Heart left ventricle (tissue), 16 donors: Measurements from ENCODE around the gene LRMDA. TPM values are rescaled to one million over a fixed set of nuclear protein-coding genes. Genes with fewer than 3 reads are reported as not detected.

Source experiments
- ATAC-seq, 4 donors: fragments of 200-7000 bp; cut with Tn5 transposase; one replicate each; pipeline ENCODE4 v1.9.1; 2020 to 2022; ENCODE audit warnings: moderate library complexity in 4 of 4, mild to moderate bottlenecking in 3 of 4, moderate number of reproducible peaks in 1 of 4
- DNase-seq, 5 donors: peaks; one replicate each; pipeline ENCODE4 v3.0.0-alpha.2; 2020
- H3K27ac ChIP-seq, 12 donors: fragments of 200-600 bp; sonication (generic) in 4 of 12; one replicate each; pipeline versions ENCODE4 v1.5.0 to v1.8.0; 2016 to 2022; ENCODE audit warnings: mild to moderate bottlenecking in 2 of 12
- H3K27me3 ChIP-seq, 9 donors: fragments of 200-600 bp; sonication (generic) in 2 of 9; one replicate each; pipeline versions ENCODE4 v1.5.1 to v1.8.0; 2016 to 2022; ENCODE audit warnings: mild to moderate bottlenecking in 3 of 9
- H3K36me3 ChIP-seq, 9 donors: fragments of 200-600 bp; sonication (generic) in 2 of 9; one replicate each; pipeline versions ENCODE4 v1.5.0 to v1.8.0; 2018 to 2022; ENCODE audit warnings: mild to moderate bottlenecking in 2 of 9
- H3K4me1 ChIP-seq, 12 donors: fragments of 200-600 bp; sonication (generic) in 4 of 12; one replicate each; pipeline versions ENCODE4 v1.5.0 to v1.8.0; 2016 to 2022; ENCODE audit warnings: mild to moderate bottlenecking in 3 of 12
- H3K4me3 ChIP-seq, 12 donors: fragments of 200-600 bp; sonication (generic) in 4 of 12; one replicate each; pipeline versions ENCODE4 v1.5.0 to v1.8.0; 2017 to 2022; ENCODE audit warnings: mild to moderate bottlenecking in 9 of 12, moderate library complexity in 4 of 12
- H3K9me3 ChIP-seq, 12 donors: fragments of 200-600 bp; sonication (generic) in 4 of 12; one replicate each; pipeline versions ENCODE4 v1.5.0 to v1.8.0; 2016 to 2022; ENCODE audit warnings: mild to moderate bottlenecking in 1 of 12
- POLR2A ChIP-seq, 2 donors: fragments of 450-650 bp; IDR thresholded peaks; one replicate each; pipeline ENCODE4 v1.6.1; 2017; ENCODE audit warnings: antibody characterized with exemption in 2 of 2, mild to moderate bottlenecking in 2 of 2, moderate library complexity in 2 of 2
- WGBS, 4 donors: extraction: QIAGEN DNeasy Blood & Tissue Kit in 2 of 4; methylation state at CpG; one replicate each; pipeline versions ENCODE4 v1.1.5 to v1.1.7; 2013 to 2018; 5-methylcytosine and 5-hydroxymethylcytosine counted together
- intact Hi-C, 10 donors: fragments of 100-400 bp; cut with DNase I; formaldehyde crosslinking; loops; one replicate each; pipeline versions ENCODE4 v1.11.1 to v1.14.2; 2022
- polyA plus RNA-seq, 2 donors: library from polyadenylated mRNA; stranded (reverse); fragments of 200-250 nt; gene quantifications; one replicate each; pipeline ENCODE4 v1.2.3, GENCODE V29; 2013
- total RNA-seq, 9 donors: library from RNA; depleted of rRNA in 2 of 9; stranded (reverse); fragments of >200 nt in 2 of 9; fragmentation: NEBNext Ultra II Directional in 3 of 9; extraction: Animal tissue kit (Norgen Biotek cat#: 25700) in 3 of 9; gene quantifications; one replicate each; pipeline versions ENCODE4 v1.1.0 to v1.2.4, GENCODE V29; 2016 to 2023
- TF ChIP-seq, protein P1 (sequence below), 12 donors: fragments of 200-600 bp; sonication (generic) in 4 of 12; IDR thresholded peaks; one replicate each; pipeline versions ENCODE4 v1.5.0 to v1.8.0; 2018 to 2022; ENCODE audit warnings: antibody characterized with exemption in 12 of 12, mild to moderate bottlenecking in 5 of 12
- donor health status: ischemic (EF 13 %, LVEDD 7.1; RV severe dilation, severe dysfunction).
- donor health status: healthy with polysubstance abuse.
- donor health status: DM: no; HTN: yes; CAD: no.
- donor health status: DM: no; HTN: no; CAD: no.
- donor health status: ischemic (EF 25% LVEDD 6.9; RV normal size, moderate dysfunction).
- donor health status: ischemic (EF 25% LVEDD 5.7; RV mildly dilated, moderate dysfunction).
- donor health status: healthy.
- donor health status: DM: yes; HTN: yes; CAD: no.
- donor health status: ischemic (EF 35%, LVEDD 5.7; RV mildly dilated, moderate dysfunction).
- donor health status: nonischemic (EF 11% LVEDD 7.7; RV severe dilation, severe dysfunction).
- donor health status: DM: yes; HTN: yes; CAD: no.
- donor health status: PGD.
- donor health status: ischemic (EF 29% LVEDD 5.4; RV normal size, mild dysfunction).
- donor health status: nonischemic (EF 23%, LVEDD 6.1; RV moderate dilation, normal function).

The LRMDA gene
- total and polyA plus RNA-seq, 11 donors = 2.4 to 34.4 (median 14.9) TPM

DNA sequence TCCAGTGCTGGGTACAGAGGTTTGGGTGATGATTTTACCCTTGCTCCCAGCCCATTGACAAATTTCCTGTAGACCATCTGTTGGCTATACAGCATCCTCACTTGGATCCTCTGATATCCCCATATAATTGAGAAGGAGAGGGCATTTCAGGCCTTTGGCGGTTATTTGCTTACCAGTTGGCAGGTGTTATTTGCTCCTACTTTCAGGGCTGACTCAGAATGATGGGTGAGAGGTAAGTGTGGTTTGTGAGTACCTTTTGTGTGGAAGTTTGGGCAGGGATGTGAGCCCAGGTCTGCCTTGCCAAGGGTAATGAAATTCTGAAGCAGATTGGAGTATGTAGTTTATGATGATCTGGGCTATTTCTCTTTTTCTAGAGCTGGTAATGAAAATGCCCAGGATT, 93.6 kb downstream of the LRMDA start:
- Histone ChIP-seq H3K27me3 (no peaks in the 10 kb centered on the region), H3K27ac (no peak overlapping the region), H3K9me3 (no peaks in the 10 kb centered on the region), H3K36me3 (no peaks in the 10 kb centered on the region), H3K4me3 (no peak overlapping the region), H3K4me1 (peaks cover 0 to 9% (median 0%) of the 10 kb centered on the region in 12 donors)
- WGBS, 4 donors = 93 to 100% (median 97%) methylated on average over 1 of the region's 1 CpG
- TF ChIP-seq, protein P1, sequence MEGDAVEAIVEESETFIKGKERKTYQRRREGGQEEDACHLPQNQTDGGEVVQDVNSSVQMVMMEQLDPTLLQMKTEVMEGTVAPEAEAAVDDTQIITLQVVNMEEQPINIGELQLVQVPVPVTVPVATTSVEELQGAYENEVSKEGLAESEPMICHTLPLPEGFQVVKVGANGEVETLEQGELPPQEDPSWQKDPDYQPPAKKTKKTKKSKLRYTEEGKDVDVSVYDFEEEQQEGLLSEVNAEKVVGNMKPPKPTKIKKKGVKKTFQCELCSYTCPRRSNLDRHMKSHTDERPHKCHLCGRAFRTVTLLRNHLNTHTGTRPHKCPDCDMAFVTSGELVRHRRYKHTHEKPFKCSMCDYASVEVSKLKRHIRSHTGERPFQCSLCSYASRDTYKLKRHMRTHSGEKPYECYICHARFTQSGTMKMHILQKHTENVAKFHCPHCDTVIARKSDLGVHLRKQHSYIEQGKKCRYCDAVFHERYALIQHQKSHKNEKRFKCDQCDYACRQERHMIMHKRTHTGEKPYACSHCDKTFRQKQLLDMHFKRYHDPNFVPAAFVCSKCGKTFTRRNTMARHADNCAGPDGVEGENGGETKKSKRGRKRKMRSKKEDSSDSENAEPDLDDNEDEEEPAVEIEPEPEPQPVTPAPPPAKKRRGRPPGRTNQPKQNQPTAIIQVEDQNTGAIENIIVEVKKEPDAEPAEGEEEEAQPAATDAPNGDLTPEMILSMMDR (IDR thresholded peaks at IDR 0.05) = no peak
- no peak for TF ChIP-seq POLR2A (IDR thresholded peaks at IDR 0.05)
- ATAC-seq (no peak), DNase-seq (no peak)
- intact Hi-C loops = no loop called here

DNA sequence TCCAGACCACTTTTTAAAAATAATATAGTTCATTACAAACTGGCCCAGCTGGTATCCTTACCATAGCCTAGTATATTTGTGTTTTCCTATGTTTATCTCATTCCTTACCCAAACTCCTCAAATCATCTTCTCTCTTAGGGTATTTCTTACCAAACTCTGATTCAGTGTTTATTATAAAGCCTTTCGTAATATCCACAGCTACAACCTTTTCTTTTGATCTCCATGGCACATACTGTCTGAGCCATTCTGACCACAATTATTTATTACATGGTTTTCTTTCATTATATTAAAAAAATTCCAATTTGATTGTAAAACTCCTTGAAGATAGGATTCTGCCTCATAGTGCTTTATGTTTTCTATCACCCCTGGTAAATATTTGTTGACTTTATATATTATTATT, 94.2 kb downstream of the LRMDA start:
- ATAC-seq (no peak), DNase-seq (no peak)
- WGBS, 4 donors = 97 to 100% (median 98%) methylated on average over 1 of the region's 1 CpG
- H3K27ac ChIP-seq = no peak overlapping the region
- H3K4me1 ChIP-seq = peaks cover 0 to 9% (median 0%) of the 10 kb centered on the region in 12 donors
- TF ChIP-seq, protein P1 (IDR thresholded peaks at IDR 0.05) = no peak
- no peak for TF ChIP-seq POLR2A (IDR thresholded peaks at IDR 0.05)
- no peaks in the 10 kb centered on the region for H3K27me3 ChIP-seq
- intact Hi-C loops = no loop called here
- no peaks in the 10 kb centered on the region for H3K9me3 ChIP-seq
- H3K36me3 ChIP-seq = no peaks in the 10 kb centered on the region
- H3K4me3 ChIP-seq = no peak overlapping the region

DNA sequence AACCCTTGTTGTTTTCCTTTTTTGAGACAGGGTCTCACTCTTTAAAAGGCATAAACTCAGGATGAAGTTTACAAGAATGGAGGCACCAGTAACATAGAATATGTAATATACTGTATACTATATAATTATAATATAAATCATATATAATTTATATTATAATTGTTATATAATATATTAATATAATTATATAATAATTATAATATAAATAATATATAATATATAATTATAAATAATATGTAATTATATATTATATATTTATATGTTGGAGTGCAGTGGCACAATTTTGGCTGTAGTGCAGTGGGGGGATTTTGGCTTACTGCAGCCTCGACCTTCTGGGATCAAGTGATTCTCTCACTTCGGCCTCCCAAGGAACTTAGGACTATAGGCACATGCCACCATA, 96.1 kb downstream of the LRMDA start:
- no peak for ATAC-seq
- intact Hi-C loops = no loop called here
- 94 to 99% (median 96%) methylated on average over 2 of the region's 2 CpGs for WGBS, 4 donors

DNA sequence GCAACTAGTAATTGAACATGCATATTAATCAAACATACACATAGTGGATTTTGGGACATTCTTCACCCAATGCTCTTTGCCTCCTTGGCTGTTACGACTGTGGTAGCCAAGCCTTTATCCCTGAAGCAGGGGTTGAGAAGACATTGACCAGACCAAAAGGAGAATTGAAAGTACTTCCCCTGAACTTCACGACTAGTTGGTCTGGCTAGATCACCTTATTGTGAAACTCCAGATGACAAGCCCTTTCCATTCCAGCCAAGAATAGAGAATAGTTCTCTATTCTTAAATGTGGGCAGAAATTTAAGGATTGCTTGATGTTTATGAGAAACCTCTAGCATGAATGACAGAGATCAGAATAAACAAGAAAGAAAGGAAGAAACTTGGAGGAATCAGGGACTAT, 97.0 kb downstream of the LRMDA start:
- WGBS, 4 donors = 87 to 91% (median 88%) methylated on average over 2 of the region's 2 CpGs

More for the DNA sequence above, 96.1 kb downstream of the LRMDA start:
- DNase-seq = no peak
- no peaks in the 10 kb centered on the region for H3K36me3 ChIP-seq
- H3K9me3 ChIP-seq = no peaks in the 10 kb centered on the region
- no peaks in the 10 kb centered on the region for H3K27me3 ChIP-seq
- H3K4me1 ChIP-seq = peaks cover 0 to 9% (median 0%) of the 10 kb centered on the region in 12 donors
- H3K27ac ChIP-seq = no peak overlapping the region
- H3K4me3 ChIP-seq = no peak overlapping the region
- TF ChIP-seq, protein P1 (IDR thresholded peaks at IDR 0.05) = no peak
- no peak for TF ChIP-seq POLR2A (IDR thresholded peaks at IDR 0.05)

More for the DNA sequence above, 97.0 kb downstream of the LRMDA start:
- TF ChIP-seq, protein P1 (IDR thresholded peaks at IDR 0.05) = no peak
- no peak for TF ChIP-seq POLR2A (IDR thresholded peaks at IDR 0.05)
- no peaks in the 10 kb centered on the region for H3K27me3 ChIP-seq
- H3K27ac ChIP-seq = no peak overlapping the region
- no peaks in the 10 kb centered on the region for H3K9me3 ChIP-seq
- DNase-seq (no peak), ATAC-seq (no peak)
- intact Hi-C loops = no loop called here
- H3K36me3 ChIP-seq = no peaks in the 10 kb centered on the region
- H3K4me1 ChIP-seq = peaks cover 0 to 6% (median 0%) of the 10 kb centered on the region in 12 donors
- H3K4me3 ChIP-seq = no peak overlapping the region
